ENCODE results near the gene SLC22A1.

DNA sequence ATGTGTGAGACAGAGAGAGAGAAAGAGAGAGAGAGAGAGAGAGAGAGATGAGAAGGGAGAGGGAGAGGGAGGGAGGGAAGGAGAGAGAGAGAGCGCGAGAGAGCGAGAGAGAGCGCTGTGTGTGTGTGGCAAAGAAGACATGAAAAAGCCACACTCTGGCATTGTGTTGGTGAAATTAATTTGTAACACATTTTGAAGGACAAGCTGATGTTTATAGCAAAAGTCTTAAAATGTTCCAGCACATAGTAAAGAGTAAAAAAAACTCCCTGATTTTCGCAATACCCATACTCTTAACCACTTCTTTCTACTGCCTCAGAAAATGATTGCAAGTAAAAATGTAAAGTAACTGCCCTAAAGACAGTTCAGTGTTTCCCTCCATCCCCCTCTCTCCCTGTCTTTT lies 56.7 kb downstream of the SLC22A1 start:
- TF ChIP-seq, protein P1, sequence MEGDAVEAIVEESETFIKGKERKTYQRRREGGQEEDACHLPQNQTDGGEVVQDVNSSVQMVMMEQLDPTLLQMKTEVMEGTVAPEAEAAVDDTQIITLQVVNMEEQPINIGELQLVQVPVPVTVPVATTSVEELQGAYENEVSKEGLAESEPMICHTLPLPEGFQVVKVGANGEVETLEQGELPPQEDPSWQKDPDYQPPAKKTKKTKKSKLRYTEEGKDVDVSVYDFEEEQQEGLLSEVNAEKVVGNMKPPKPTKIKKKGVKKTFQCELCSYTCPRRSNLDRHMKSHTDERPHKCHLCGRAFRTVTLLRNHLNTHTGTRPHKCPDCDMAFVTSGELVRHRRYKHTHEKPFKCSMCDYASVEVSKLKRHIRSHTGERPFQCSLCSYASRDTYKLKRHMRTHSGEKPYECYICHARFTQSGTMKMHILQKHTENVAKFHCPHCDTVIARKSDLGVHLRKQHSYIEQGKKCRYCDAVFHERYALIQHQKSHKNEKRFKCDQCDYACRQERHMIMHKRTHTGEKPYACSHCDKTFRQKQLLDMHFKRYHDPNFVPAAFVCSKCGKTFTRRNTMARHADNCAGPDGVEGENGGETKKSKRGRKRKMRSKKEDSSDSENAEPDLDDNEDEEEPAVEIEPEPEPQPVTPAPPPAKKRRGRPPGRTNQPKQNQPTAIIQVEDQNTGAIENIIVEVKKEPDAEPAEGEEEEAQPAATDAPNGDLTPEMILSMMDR (IDR thresholded peaks at IDR 0.05) = no peak
- no peak for TF ChIP-seq POLR2A (IDR thresholded peaks at IDR 0.05)
